Liver (tissue), 10 donors: ENCODE measurements around the gene LAMB1. TPM values are rescaled to one million over a fixed set of nuclear protein-coding genes. Genes with fewer than 3 reads are reported as not detected.

ENCODE experiments used
- DNase-seq: peaks from one replicate; pipeline ENCODE4 v3.0.0-alpha.2; 2017; ENCODE audit warnings: low spot score
- H3K27ac ChIP-seq, 2 donors: one replicate each; pipeline ENCODE4 v1.7.0; 2013; ENCODE audit warnings: inconsistent platforms in 2 of 2, low read length in 2 of 2, control low read depth in 1 of 2, low read depth in 1 of 2, mild to moderate bottlenecking in 1 of 2
- H3K27me3 ChIP-seq, 4 donors: one replicate each; pipeline versions ENCODE4 v1.6.1 to v1.7.0; 2013; ENCODE audit warnings: low read length in 3 of 4, inconsistent platforms in 1 of 4, mild to moderate bottlenecking in 1 of 4, moderate library complexity in 1 of 4; ENCODE audit not compliant: control insufficient read depth in 4 of 4, insufficient read depth in 4 of 4
- H3K36me3 ChIP-seq, 4 donors: one replicate each; pipeline versions ENCODE4 v1.6.1 to v1.7.0; 2013; ENCODE audit warnings: low read length in 3 of 4, mild to moderate bottlenecking in 3 of 4, low read depth in 1 of 4, moderate library complexity in 1 of 4; ENCODE audit not compliant: control insufficient read depth in 4 of 4, insufficient read depth in 3 of 4
- H3K4me1 ChIP-seq, 4 donors: one replicate each; pipeline versions ENCODE4 v1.6.1 to v1.7.0; 2013; ENCODE audit warnings: low read length in 3 of 4, mild to moderate bottlenecking in 3 of 4, moderate library complexity in 1 of 4; ENCODE audit not compliant: control insufficient read depth in 4 of 4, insufficient read depth in 4 of 4
- H3K4me3 ChIP-seq, 3 donors: one replicate each; pipeline versions ENCODE4 v1.6.1 to v1.7.0; 2013; ENCODE audit warnings: low read length in 3 of 3, control low read depth in 1 of 3, low read depth in 1 of 3, mild to moderate bottlenecking in 1 of 3
- H3K9ac ChIP-seq, 2 donors: one replicate each; pipeline ENCODE4 v1.7.0; 2013; ENCODE audit warnings: low read length in 2 of 2, mild to moderate bottlenecking in 2 of 2, moderate library complexity in 2 of 2, control low read depth in 1 of 2, low read depth in 1 of 2
- H3K9me3 ChIP-seq, 4 donors: one replicate each; pipeline versions ENCODE4 v1.6.1 to v1.7.0; 2013; ENCODE audit warnings: low read length in 3 of 4; ENCODE audit not compliant: control insufficient read depth in 4 of 4
- ATF3 ChIP-seq: IDR thresholded peaks from 2 replicates; pipeline ENCODE4 v1.6.1; 2016; ENCODE audit warnings: antibody characterized with exemption
- CTCF ChIP-seq: fragments of 150-350 bp; IDR thresholded peaks from 2 replicates; pipeline ENCODE4 v1.5.1; 2017; ENCODE audit warnings: improper control_type of control experiment, low read depth, low read length; ENCODE audit not compliant: missing input control
- EGR1 ChIP-seq, 2 donors: IDR thresholded peaks; 2 replicates each; pipeline ENCODE4 v1.6.1; 2016 to 2018; ENCODE audit warnings: antibody characterized with exemption in 2 of 2, low read depth in 2 of 2
- FOXA1 ChIP-seq: IDR thresholded peaks from 2 replicates; pipeline ENCODE4 v1.6.1; 2016; ENCODE audit warnings: antibody characterized with exemption
- FOXA2 ChIP-seq: IDR thresholded peaks from 2 replicates; pipeline ENCODE4 v1.6.1; 2016; ENCODE audit warnings: antibody characterized with exemption
- GABPA ChIP-seq, 2 donors: IDR thresholded peaks in 1 of 2; conservative IDR thresholded peaks in 1 of 2; 2 replicates each; pipeline ENCODE4 v1.6.1; 2016; ENCODE audit warnings: antibody characterized with exemption in 2 of 2, mild to moderate bottlenecking in 1 of 2, moderate library complexity in 1 of 2
- HNF4G ChIP-seq: IDR thresholded peaks from 2 replicates; pipeline ENCODE4 v1.6.1; 2016; ENCODE audit warnings: antibody characterized with exemption
- JUND ChIP-seq, 2 donors: IDR thresholded peaks; 2 replicates each; pipeline ENCODE4 v1.6.1; 2016; ENCODE audit warnings: antibody characterized with exemption in 2 of 2
- MAX ChIP-seq: IDR thresholded peaks from 2 replicates; pipeline ENCODE4 v1.6.1; 2016; ENCODE audit warnings: antibody characterized with exemption
- NR2F2 ChIP-seq: IDR thresholded peaks from 2 replicates; pipeline ENCODE4 v1.6.1; 2016; ENCODE audit warnings: antibody characterized with exemption
- RAD21 ChIP-seq, 2 donors: IDR thresholded peaks; 2 replicates each; pipeline ENCODE4 v1.6.1; 2016; ENCODE audit warnings: antibody characterized with exemption in 2 of 2, mild to moderate bottlenecking in 2 of 2
- RXRA ChIP-seq, 2 donors: IDR thresholded peaks; 2 replicates each; pipeline ENCODE4 v1.6.1; 2017 to 2018; ENCODE audit warnings: antibody characterized with exemption in 2 of 2, mild to moderate bottlenecking in 1 of 2
- SP1 ChIP-seq: IDR thresholded peaks from 2 replicates; pipeline ENCODE4 v1.6.1; 2018; ENCODE audit warnings: antibody characterized with exemption, mild to moderate bottlenecking
- TAF1 ChIP-seq: conservative IDR thresholded peaks from 2 replicates; pipeline ENCODE4 v1.6.1; 2016; ENCODE audit warnings: antibody characterized with exemption, mild to moderate bottlenecking
- WGBS: extraction: QIAGEN DNeasy Blood & Tissue Kit; methylation state at CpG from one replicate; pipeline ENCODE4 v1.1.7; 2013; 5-methylcytosine and 5-hydroxymethylcytosine counted together
- polyA plus RNA-seq, 2 donors: library from polyadenylated mRNA; stranded (reverse) in 1 of 2; unstranded in 1 of 2; fragments of 200-250 nt in 1 of 2; fragments of >200 nt in 1 of 2; fragmentation: Nextera tagmentation in 1 of 2; extraction: Ambion mirVana in 1 of 2; gene quantifications; one replicate each; pipeline versions ENCODE4 v1.2.1 to v1.2.3, GENCODE V29; 2013 to 2015
- small RNA-seq: library from RNA; depleted of rRNA; stranded (forward); fragments of <200 nt; gene quantifications from one replicate; pipeline ENCODE3, GENCODE V24; 2014
- total RNA-seq, 2 donors: library from RNA; depleted of rRNA; stranded (reverse); fragments of >200 nt; gene quantifications; one replicate each; pipeline ENCODE4 v1.2.3, GENCODE V29; 2014
- TF ChIP-seq, protein P1 (sequence below): IDR thresholded peaks from 2 replicates; pipeline ENCODE4 v1.6.1; 2016; ENCODE audit warnings: antibody characterized with exemption
- TF ChIP-seq, protein P2 (sequence below): IDR thresholded peaks from 2 replicates; pipeline ENCODE4 v1.6.1; 2016; ENCODE audit warnings: antibody characterized with exemption, mild to moderate bottlenecking
- donor health status: healthy.
- donor health status: healthy.
- donor health status: healthy.
- donor health status: healthy.
- donor health status: healthy.

Gene LAMB1
- total and polyA plus RNA-seq, 4 donors: 12.6 to 63.1 (median 25.8) TPM

DNA sequence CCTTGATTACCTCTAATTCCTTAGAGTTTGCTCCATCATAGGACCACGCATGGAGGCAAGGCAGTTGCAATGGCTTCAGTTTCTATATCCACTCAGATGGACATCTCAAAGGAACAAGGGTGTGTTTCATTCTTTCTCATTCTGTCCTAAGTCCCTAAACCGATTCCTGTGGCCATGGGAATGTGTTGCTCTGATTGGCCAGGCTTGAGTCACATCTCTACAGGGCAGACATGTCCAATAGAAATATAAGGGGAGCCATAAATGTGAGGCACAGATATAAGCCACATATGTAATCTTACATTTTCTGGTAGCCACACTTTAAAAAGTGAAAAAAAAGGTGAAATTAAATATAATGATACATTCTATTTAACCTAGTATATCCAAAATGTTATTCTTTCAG, 128.8 kb downstream of the LAMB1 start:
- no peak overlapping the region for H3K9ac ChIP-seq
- WGBS: 77% methylated on average over 2 of the region's 2 CpGs
- peaks cover 0 to 1% (median under 1%) of the 10 kb centered on the region in 4 donors for H3K4me1 ChIP-seq
- no peaks in the 10 kb centered on the region for H3K36me3 ChIP-seq
- no peaks in the 10 kb centered on the region for H3K9me3 ChIP-seq
- DNase-seq: no peak
- H3K27me3 ChIP-seq: no peaks in the 10 kb centered on the region
- H3K27ac ChIP-seq: no peak overlapping the region
- no peak overlapping the region for H3K4me3 ChIP-seq
- no peak for TF ChIP-seq NR2F2
- TF ChIP-seq EGR1 (IDR thresholded peaks at IDR 0.05; ENCODE audit: low read depth in 2 of 2): no peak
- TF ChIP-seq RXRA (IDR thresholded peaks at IDR 0.05): no peak
- TF ChIP-seq, protein P1, sequence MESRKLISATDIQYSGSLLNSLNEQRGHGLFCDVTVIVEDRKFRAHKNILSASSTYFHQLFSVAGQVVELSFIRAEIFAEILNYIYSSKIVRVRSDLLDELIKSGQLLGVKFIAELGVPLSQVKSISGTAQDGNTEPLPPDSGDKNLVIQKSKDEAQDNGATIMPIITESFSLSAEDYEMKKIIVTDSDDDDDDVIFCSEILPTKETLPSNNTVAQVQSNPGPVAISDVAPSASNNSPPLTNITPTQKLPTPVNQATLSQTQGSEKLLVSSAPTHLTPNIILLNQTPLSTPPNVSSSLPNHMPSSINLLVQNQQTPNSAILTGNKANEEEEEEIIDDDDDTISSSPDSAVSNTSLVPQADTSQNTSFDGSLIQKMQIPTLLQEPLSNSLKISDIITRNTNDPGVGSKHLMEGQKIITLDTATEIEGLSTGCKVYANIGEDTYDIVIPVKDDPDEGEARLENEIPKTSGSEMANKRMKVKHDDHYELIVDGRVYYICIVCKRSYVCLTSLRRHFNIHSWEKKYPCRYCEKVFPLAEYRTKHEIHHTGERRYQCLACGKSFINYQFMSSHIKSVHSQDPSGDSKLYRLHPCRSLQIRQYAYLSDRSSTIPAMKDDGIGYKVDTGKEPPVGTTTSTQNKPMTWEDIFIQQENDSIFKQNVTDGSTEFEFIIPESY: no peak
- no peak for TF ChIP-seq SP1
- no peak for TF ChIP-seq JUND (IDR thresholded peaks at IDR 0.05)
- no peak for TF ChIP-seq HNF4G
- no peak for TF ChIP-seq GABPA (IDR thresholded peaks at IDR 0.05 in 1 of 2, conservative IDR thresholded peaks at IDR 0.05 in 1 of 2)
- no peak for TF ChIP-seq MAX
- no peak for TF ChIP-seq ATF3
- no peak for TF ChIP-seq CTCF
- TF ChIP-seq, protein P2, sequence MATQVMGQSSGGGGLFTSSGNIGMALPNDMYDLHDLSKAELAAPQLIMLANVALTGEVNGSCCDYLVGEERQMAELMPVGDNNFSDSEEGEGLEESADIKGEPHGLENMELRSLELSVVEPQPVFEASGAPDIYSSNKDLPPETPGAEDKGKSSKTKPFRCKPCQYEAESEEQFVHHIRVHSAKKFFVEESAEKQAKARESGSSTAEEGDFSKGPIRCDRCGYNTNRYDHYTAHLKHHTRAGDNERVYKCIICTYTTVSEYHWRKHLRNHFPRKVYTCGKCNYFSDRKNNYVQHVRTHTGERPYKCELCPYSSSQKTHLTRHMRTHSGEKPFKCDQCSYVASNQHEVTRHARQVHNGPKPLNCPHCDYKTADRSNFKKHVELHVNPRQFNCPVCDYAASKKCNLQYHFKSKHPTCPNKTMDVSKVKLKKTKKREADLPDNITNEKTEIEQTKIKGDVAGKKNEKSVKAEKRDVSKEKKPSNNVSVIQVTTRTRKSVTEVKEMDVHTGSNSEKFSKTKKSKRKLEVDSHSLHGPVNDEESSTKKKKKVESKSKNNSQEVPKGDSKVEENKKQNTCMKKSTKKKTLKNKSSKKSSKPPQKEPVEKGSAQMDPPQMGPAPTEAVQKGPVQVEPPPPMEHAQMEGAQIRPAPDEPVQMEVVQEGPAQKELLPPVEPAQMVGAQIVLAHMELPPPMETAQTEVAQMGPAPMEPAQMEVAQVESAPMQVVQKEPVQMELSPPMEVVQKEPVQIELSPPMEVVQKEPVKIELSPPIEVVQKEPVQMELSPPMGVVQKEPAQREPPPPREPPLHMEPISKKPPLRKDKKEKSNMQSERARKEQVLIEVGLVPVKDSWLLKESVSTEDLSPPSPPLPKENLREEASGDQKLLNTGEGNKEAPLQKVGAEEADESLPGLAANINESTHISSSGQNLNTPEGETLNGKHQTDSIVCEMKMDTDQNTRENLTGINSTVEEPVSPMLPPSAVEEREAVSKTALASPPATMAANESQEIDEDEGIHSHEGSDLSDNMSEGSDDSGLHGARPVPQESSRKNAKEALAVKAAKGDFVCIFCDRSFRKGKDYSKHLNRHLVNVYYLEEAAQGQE: no peak
- TF ChIP-seq RAD21 (IDR thresholded peaks at IDR 0.05): no peak
- TF ChIP-seq FOXA1: no peak
- TF ChIP-seq TAF1: no peak
- TF ChIP-seq FOXA2: no peak

Small RNAs within 50 kb of the gene (small RNA-seq; reads per million reads assigned to genes)
- gene RF00012: not detected

Other genes with a start within 250 kb of the LAMB1 start
- under 1 TPM; under 0.01 to 0.19 TPM for gene SLC26A3, start 199.9 kb downstream of the LAMB1 start, total RNA-seq
- gene SLC26A3, start 199.9 kb downstream of the LAMB1 start, polyA plus RNA-seq: under 1 TPM; 0.09 to 0.49 TPM
- 10 to 100 TPM; 49.4 to 78.1 TPM for gene DLD, start 112.0 kb downstream of the LAMB1 start, total RNA-seq
- 100 to 1,000 TPM in 1 of 2 donors, 10 to 100 TPM in 1; 56.1 to 121 TPM for gene DLD, start 112.0 kb downstream of the LAMB1 start, polyA plus RNA-seq
- under 1 TPM in 1 of 2 donors, not detected in 1; under 0.01 TPM for gene LAMB4, start 127.2 kb upstream of the LAMB1 start, total RNA-seq
- gene LAMB4, start 127.2 kb upstream of the LAMB1 start, polyA plus RNA-seq: under 1 TPM in 1 of 2 donors, not detected in 1; 0.03 TPM